Subcutaneous adipose tissue (tissue), 4 donors: ENCODE results near the gene GALNS. TPM values are rescaled to one million over a fixed set of nuclear protein-coding genes. Genes with fewer than 3 reads are reported as not detected.

Experiments
- CTCF ChIP-seq: fragments of 450-650 bp; IDR thresholded peaks from one replicate; pipeline ENCODE4 v1.5.1; 2016; ENCODE audit warnings: low read depth, mild to moderate bottlenecking, control low read depth, antibody characterized with exemption, moderate library complexity
- total RNA-seq, 4 donors: library from RNA; depleted of rRNA; stranded (reverse); fragments of >200 nt; gene quantifications; one replicate each; pipeline ENCODE4 v1.1.0, GENCODE V29; 2016

The GALNS gene
- total RNA-seq, 4 donors from 2014 or later = 17.2 to 48.6 (median 18.2) TPM

DNA sequence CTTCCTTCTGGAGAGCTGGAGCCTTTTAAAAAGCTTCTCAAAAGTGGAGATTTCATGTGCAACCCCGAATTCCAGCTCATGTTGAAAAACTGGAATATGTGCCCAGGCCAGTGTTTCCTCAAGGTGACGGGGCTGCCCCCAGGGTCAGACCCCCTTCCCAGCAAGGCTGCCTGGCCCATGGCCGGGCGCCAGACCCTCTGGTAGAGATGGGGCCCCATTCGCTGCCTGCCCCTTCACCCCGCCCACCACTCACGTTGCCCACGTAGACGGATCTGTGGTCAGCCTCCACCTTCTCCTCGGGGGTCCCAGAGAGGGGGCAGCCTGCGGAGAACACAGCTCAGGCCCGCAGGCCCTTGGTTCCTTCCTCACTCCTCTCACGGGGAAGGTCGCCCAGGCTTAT lies 8.6 kb upstream of the GALNS start:
- no peak for TF ChIP-seq CTCF

DNA sequence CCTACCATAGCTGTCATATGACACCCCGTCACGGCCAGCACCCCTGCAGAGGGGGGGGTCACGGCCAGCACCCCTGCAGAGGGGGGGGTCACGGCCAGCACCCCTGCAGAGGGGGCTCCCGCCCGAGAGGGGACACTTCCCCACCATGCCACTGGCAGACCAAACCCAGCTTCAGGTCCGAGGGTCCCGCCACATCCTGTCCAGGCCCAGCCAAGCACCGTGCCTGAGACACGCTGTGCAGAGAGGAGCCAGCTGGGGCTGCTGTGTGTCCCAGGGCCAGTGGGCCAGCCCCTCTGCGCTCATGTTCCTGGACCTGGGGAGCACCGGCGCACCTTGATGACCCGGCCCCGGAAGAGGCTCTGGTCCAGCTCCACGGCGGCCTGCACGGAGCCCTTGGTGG lies 7.8 kb upstream of the GALNS start:
- TF ChIP-seq CTCF = no peak

- no peak for TF ChIP-seq CTCF
Measured at GRCh38 chr16:88864099-88864498, 7.4 kb upstream of the GALNS start.

GRCh38 chr16:88863426-88863825 lies 6.7 kb upstream of the GALNS start:
- TF ChIP-seq CTCF = no peak

- no peak for TF ChIP-seq CTCF
Measured at GRCh38 chr16:88862968-88863367, 6.2 kb upstream of the GALNS start.

DNA sequence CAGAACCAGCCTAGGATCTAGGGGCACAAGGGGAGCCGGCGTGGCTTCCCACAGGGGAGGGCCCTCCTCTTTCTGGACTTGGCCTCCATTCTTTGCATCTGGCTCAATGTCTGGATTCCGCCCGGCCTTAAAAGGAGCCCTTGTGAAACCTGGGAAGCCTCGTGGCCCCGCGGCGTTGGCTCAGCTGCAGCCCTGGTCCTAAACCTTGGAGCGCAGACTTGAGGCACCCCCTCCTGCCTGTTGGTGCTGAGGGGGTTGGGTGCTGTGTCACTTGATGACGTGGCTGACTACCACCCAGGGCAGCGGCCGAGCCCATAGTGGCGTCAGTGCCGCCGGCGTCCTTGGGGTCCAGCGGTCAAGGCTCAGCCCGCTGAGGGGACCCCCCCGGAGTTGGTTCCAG lies 4.6 kb upstream of the GALNS start:
- TF ChIP-seq CTCF = no peak

DNA sequence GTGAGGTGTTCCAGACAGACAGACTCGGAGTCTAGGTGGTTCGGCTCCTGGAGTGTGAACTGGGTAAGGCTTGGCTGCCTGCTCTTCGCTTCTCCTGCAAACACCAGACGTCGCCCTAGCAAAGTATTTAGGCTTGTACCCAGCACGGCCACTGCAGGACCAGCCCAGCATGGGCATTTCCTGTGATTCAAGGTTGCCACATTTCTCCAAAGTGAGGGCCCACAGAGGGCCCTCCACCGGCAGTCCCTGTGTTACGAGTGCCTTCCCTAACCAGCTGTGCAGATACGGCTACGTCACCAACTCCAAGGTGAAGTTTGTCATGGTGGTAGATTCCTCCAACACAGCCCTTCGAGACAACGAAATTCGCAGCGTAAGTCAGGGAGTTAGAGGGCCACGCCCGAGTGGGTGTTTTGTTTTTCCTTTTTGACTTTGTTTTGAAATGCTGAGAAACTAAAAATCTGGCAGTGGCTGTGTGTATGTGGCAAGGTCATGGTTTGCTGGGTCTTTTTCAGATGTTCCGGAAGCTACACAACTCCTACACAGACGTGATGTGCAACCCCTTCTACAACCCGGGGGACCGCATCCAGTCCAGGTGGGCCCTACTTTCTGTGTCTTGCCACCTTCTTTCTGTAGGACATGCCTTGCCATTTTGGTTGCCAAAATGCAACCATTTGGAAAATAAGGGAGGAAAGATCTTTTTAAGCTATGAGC lies 2.8 kb upstream of the GALNS start:
- no peak for TF ChIP-seq CTCF
